Measurements from ENCODE around the gene CDH12.

CDH12 gene

GRCh38 chr5:22722056-22722455 is 131.1 kb downstream of the CDH12 start (continued):
- no peak for TF ChIP-seq CSRNP3 (CRISPR knock-in tag; IDR thresholded peaks at IDR 0.05)
- no peak for TF ChIP-seq ISL1 (CRISPR knock-in tag; IDR thresholded peaks at IDR 0.05)
- no peak for TF ChIP-seq ZNF8 (CRISPR knock-in tag; IDR thresholded peaks at IDR 0.05)
- TF ChIP-seq TCF4 (CRISPR knock-in tag; IDR thresholded peaks at IDR 0.05; ENCODE audit: borderline replicate concordance) = no peak
- no peak for TF ChIP-seq ZFP30 (CRISPR knock-in tag; IDR thresholded peaks at IDR 0.05)
- no peak for TF ChIP-seq GLIS3 (CRISPR knock-in tag; IDR thresholded peaks at IDR 0.05)

GRCh38 chr5:22719842-22720241 is 133.3 kb downstream of the CDH12 start:
- no peak for TF ChIP-seq PATZ1 (CRISPR knock-in tag; IDR thresholded peaks at IDR 0.05; ENCODE audit: borderline replicate concordance)
- no peak for TF ChIP-seq SNAI2 (CRISPR knock-in tag; IDR thresholded peaks at IDR 0.05)
- TF ChIP-seq ZNF8 (CRISPR knock-in tag; IDR thresholded peaks at IDR 0.05) = no peak
- no peak for TF ChIP-seq ARNTL (CRISPR knock-in tag; IDR thresholded peaks at IDR 0.05; ENCODE audit: borderline replicate concordance, low read depth)
- no peak for TF ChIP-seq BACH2 (CRISPR knock-in tag; IDR thresholded peaks at IDR 0.05; ENCODE audit: borderline replicate concordance)
- no peak for TF ChIP-seq TOX (CRISPR knock-in tag; IDR thresholded peaks at IDR 0.05; ENCODE audit: borderline replicate concordance)
- no peak for TF ChIP-seq ZC3H10 (CRISPR knock-in tag; IDR thresholded peaks at IDR 0.05)
- no peak for ATAC-seq

GRCh38 chr5:22710660-22711059 is 142.5 kb downstream of the CDH12 start:
- TF ChIP-seq RARB (CRISPR knock-in tag; IDR thresholded peaks at IDR 0.05) (no peak), SNAI2 (CRISPR knock-in tag; IDR thresholded peaks at IDR 0.05) (no peak), PATZ1 (CRISPR knock-in tag; IDR thresholded peaks at IDR 0.05; ENCODE audit: borderline replicate concordance) (no peak), ZFP30 (CRISPR knock-in tag; IDR thresholded peaks at IDR 0.05) (no peak), TSHZ2 (CRISPR knock-in tag; IDR thresholded peaks at IDR 0.05) (no peak), ZC3H10 (CRISPR knock-in tag; IDR thresholded peaks at IDR 0.05) (no peak), TCF4 (CRISPR knock-in tag; IDR thresholded peaks at IDR 0.05; ENCODE audit: borderline replicate concordance) (no peak), ZNF565 (CRISPR knock-in tag; conservative IDR thresholded peaks at IDR 0.05; ENCODE audit: low read depth) (no peak), CREB5 (CRISPR knock-in tag; IDR thresholded peaks at IDR 0.05; ENCODE audit: low read depth) (no peak), OSR1 (CRISPR knock-in tag; IDR thresholded peaks at IDR 0.05) (no peak), BACH2 (CRISPR knock-in tag; IDR thresholded peaks at IDR 0.05; ENCODE audit: borderline replicate concordance) (no peak), ESRRG (CRISPR knock-in tag; IDR thresholded peaks at IDR 0.05) (no peak), TOX (CRISPR knock-in tag; IDR thresholded peaks at IDR 0.05; ENCODE audit: borderline replicate concordance) (no peak), CSRNP3 (CRISPR knock-in tag; IDR thresholded peaks at IDR 0.05) (no peak), ARNTL (CRISPR knock-in tag; IDR thresholded peaks at IDR 0.05; ENCODE audit: borderline replicate concordance, low read depth) (no peak), ZNF8 (CRISPR knock-in tag; IDR thresholded peaks at IDR 0.05) (no peak)
- ATAC-seq = no peak
